Stimulated activated CD8-positive, alpha-beta memory T cell treated with anti-CD3 and anti-CD28 coated beads, Interleukin-7, amount 100 ng/mL, for 48 hours (primary cell): Measurements from ENCODE around the gene PRKCI.
"Not testable (repeated sequence)": the region's sequence is repeated elsewhere in the genome, so short reads cannot be mapped to it uniquely, and the experiment has no call there.

Experiments
- DNase-seq, 2 donors: peaks; one replicate each; pipeline ENCODE4 v3.0.0-alpha.2; 2020; ENCODE audit warnings: low read depth in 1 of 2; ENCODE audit errors: extremely low read depth in 1 of 2

The PRKCI gene

DNA sequence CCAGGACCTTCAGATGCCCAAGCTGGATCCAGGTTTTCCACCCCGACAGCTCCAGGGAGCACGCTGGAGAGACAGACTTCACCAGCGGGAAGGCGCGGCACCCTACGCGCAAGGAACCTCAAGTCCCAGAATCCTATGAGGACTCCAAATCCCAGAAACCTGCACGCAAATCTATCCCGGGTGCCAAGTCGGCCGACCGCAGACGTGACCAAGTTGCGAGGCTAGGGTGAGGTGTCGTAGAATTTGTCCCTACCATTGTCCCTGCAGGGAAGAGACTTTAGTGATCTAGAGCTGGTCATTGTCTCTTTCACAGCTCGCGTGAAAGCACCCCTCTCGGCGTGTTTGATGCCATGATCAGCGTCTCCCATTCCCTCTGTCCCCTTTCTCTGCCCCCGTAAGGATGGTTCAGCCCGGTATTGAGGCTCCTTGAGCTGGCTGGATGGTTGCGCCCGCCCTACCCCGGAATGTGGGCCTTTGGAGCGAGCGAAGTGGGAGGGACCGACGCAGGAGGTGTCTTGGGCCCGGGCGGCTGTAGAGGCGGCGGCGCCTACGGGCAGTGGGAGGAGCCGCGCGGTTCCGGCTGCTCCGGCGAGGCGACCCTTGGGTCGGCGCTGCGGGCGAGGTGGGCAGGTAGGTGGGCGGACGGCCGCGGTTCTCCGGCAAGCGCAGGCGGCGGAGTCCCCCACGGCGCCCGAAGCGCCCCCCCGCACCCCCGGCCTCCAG, at the start of gene PRKCI:
Gene PRKCI, plus strand, starts transcription at position 501 of the 723 bp plus-strand sequence. CDS start 246 bp downstream, outside the sequence.
- peak; percentile 74 to 88 for DNase-seq

DNA sequence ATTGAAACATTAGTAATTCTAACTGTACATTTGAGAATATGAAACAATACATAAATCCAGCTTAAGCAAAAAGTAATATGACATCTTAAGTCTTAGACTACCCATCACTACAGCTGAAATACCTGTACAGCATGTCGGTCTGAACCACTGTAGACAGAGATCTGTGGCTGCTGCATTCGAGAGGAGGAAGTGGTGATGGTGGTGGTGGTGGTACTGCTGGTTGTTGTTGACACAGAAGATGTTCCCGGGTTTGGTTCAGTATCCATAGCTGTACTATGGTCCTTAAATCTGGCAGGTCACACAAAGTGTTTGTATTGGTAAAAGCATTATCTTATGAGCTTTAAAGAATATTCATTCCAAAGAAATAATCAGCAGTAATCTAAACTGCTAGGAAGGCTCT, 43.6 kb upstream of the PRKCI start:
- peak; percentile 11 to 32 for DNase-seq

GRCh38 chr3:170179432-170179831, 42.8 kb upstream of the PRKCI start:
- no peak for DNase-seq

GRCh38 chr3:170180079-170180907, 41.9 kb upstream of the PRKCI start:
- no peak for DNase-seq

- DNase-seq: peak; percentile 89 to 92
These were observed 41.0 kb upstream of the PRKCI start, which contains the start of gene PHC3 for GRCh38 chr3:170180908-170181885. TSS of gene PHC3 (minus strand) at chr3:170181733. CDS start at chr3:170181715, 18 bp downstream.

DNA sequence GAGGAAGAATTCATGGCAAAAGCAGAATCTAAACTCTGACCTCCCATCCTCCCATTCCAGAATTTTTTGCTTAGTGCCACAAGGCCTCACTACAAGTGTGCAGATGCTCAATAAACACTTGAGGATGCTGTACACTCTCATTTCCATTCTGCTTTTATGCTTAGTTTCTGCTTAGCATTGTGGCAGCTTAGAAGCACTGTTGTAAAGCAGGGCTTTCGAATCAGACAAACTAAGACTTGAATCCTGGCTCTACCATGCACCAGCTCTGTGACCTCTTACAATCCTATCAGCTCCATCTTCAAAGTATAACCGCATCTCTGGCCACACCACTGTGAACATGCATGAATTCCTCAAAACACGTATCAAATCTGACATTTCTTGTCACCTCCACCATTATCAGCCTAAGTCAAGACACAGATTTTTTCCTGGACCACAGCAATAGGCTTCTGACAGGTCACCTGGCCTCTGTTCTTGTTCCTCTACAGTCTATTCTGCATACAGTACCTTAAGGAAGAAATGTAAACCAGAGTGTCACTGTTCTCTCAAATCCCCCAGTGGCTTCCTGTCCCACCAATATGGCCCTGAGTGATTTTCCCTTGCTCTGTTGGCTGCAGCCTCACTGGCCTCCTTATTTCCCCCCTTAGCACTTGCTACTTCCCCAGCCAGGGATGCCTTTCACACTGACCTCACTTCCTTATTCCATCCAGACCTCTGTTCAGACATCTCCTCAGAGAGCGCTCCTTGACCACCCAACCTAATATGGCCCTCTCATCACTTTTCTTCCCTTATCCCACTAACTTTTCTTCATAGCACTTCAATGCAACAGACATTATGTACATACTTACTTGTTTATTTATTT, 32.6 kb upstream of the PRKCI start:
- no peak for DNase-seq

DNA sequence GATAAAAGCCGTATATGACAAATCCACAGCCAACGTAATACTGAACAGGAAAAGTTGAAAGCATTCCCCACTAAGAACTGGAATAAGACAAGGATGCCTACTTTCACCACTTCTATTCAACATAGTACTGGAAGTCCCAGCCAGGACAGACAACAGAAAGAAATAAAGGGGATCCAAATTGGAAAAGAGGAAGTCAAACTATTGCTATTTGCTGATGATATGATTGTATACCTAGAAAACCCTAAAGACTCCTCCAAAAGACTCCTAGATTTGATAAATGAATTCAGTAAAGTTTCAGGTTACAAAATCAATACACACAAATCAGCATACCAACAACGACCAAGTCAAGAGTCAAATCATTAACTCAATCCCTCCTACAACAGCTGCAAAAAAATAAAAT, 26.5 kb upstream of the PRKCI start:
- DNase-seq: not testable (repeated sequence)

DNA sequence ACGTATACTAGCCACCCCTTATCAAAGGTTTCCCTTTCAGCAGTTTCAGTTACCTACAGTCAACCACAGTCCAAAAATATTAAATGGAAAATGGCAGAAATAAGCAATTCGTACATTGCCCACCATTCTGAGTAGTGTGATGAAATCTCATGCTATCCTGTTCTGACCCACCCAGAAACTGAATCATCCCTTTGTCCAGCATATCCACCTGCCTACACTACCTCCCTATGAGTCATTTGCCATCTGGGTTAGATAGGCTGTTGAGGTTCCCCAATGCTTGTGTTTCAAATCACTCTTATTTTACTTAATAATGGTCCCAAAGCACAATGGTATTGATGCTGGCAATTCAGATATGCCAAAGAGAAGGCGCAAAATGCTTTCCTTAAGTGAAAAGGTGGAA, 25.4 kb upstream of the PRKCI start:
- no peak for DNase-seq

DNA sequence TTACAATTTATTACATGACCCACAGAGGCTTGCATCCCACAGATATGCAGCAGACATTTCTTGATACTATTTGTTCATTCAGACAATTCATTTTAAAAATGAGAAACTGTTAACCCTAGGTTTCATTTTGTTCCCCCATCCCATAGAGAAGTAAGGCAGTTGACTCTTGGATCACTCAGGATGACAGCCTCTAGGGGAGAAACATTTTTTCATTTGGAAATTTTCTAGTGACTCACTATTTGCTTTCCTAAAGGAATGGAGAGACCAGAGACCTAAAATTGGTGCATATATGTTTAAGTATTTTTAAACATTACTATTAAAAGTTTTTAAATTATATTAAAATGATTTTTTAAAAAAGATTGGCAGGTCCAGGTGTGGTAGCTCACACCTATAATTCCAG, 21.2 kb upstream of the PRKCI start:
- no peak for DNase-seq

- no peak for DNase-seq
These were observed 20.7 kb upstream of the PRKCI start for GRCh38 chr3:170201527-170201926.

DNA sequence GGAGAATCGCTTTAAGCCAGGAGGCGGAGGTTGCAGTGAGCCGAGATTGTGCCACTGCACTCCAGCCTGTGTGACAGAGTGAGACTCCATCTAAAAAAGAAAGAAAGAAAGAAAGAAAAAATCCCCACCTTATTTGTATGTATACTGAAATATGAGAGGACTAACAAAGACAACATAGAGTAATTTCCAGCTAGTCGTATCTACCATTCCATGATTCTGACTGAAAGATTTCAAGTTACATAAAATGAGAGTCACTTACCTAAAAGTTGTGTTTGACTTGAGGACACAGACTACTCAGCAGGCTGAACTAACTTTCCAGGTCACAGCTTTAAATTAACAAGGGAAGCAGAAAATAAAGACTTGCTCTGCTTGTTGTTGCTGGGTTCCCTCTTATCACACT, 18.8 kb upstream of the PRKCI start:
- no peak for DNase-seq

DNA sequence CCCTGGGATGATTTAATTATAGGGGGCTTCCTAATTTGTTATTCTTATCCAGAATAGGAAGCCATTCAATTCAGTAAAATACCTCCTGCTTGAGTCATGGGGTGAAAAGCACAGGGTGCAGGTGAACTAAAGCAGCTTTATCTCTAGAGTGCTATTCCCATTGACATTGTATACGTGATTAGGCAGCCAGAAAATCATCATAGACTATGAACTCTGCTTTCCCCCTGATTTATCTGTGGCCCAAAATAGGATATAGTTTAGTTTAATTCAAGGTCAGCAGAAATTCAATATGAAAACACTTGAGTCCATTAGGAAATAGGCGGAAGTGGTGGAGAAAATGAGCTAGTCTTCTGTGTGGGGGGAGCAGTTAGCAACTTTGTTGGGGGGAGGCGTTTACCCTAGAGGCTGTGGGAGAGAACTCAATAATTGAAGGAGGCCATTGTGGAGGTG, 18.2 kb upstream of the PRKCI start:
- DNase-seq: no peak

DNA sequence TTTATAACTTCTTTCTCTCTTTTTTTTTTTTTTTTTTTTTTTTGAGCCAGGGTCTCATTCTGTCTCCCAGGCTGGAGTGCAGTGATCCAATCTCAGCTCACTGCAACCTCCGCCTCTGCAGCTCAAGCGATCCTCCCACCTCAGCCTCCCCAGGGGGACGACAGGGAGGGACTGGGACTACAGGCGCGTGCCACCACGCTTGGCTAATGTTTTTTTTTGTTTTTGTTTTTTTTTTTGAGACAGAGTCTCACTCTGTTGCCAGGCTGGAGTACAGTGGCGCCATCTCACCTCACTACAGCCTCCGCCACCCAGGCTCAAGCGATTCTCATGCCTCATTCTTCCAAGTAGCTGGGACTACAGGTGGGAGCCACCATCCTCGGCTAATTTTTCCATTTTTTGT, 17.7 kb upstream of the PRKCI start:
- DNase-seq: no peak

GRCh38 chr3:170205302-170205701, 16.9 kb upstream of the PRKCI start:
- DNase-seq: no peak

DNA sequence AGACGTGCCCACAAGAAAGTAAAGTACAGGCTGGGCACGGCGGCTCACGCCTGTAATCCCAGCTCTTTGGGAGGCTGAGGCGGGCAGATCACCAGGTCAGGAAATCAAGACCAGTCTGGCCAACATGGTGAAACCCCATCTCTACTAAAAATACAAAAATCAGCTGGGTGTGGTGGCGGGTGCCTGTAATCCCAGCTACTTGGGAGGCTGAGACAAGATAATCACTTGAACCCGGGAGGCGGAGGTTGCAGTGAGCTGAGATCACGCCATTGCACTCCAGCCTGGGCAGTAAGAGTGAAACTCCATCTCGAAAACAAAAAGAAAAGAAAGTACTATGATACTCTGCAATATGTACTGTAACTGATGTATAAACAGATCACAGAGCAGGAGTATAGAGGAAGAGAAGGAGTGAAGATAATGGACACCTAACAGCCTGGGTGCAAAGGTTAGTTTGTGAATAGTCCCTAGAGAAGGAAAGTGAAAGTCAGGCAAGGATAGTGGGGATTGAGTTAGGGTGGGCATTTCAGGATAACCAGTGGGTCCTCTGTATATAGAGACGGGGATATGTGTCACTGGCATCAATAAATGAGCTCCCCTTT, 16.0 kb upstream of the PRKCI start:
- DNase-seq: not testable (repeated sequence)

DNA sequence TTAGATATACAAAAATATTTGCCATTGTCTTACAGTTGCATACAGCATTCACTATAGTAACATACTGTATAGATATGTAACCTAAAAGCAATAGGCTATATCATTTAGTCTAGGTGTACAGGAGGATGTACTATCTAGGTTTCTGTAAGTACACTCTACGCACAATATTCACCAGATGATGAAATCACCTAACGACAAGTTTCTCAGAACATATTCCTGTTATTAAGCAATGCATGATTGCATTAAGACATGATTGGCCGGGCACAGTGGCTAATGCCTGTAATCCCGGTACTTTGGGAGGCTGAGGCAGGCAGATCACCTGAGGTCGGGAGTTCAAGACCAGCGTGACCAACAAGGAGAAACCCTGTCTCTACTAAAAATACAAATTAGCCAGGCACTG, 14.5 kb upstream of the PRKCI start:
- no peak for DNase-seq

- no peak for DNase-seq
These were observed 10.6 kb upstream of the PRKCI start for GRCh38 chr3:170211668-170212067.

- DNase-seq: no peak
These were observed 2.4 kb upstream of the PRKCI start for GRCh38 chr3:170219850-170220249.

DNA sequence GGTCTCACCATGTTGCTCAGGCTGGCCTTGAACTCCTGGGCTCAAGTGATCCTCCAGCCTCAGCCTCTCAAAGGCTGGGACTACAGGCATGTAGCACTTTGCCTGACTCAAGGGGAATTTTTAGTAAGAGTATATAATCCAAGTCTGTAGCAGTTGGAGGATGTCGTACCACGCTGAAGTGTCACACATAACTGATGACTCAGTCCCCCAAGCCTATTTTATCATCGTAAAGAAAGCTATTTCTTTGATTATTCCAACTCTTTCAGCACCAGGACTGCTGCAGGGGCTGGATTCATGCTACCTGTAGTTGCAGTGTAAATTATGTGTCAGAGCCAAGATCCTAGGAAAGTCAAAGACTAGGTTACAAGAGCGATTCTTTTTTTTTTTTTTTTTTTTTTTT, 1.4 kb upstream of the PRKCI start:
- no peak for DNase-seq
